H1 (cell line): Measurements from ENCODE around the gene SHANK2. TPM values are rescaled to one million over a fixed set of nuclear protein-coding genes. Genes with fewer than 3 reads are reported as not detected.

ENCODE experiments used
- CTCF ChIA-PET: fragments of 300-600 bp; sonication (Branson Sonifier 250); formaldehyde crosslinking; loops from one replicate; lab custom pipeline; 2021; ENCODE audit not compliant: partially characterized antibody; lab: Charles Lee
- POLR2A ChIA-PET: fragments of 300-600 bp; sonication (Branson Sonifier 250); formaldehyde crosslinking; loops from one replicate; lab custom pipeline; 2021; ENCODE audit warnings: inconsistent platforms; ENCODE audit not compliant: partially characterized antibody; lab: Charles Lee
- DNase-seq, 2 experiments: peaks; one replicate each; pipeline versions ENCODE4 v3.0.0 to v3.0.0-alpha.2; 2010 to 2022; ENCODE audit warnings: low spot score in 2 of 2, low read depth in 1 of 2, mixed read lengths in 1 of 2
- FAIRE-seq: peaks from 2 replicates; lab custom pipeline; 2011; peaks lifted over from hg19 to GRCh38; lab: Jason Lieb, UNC
- H2AFZ ChIP-seq: 2 replicates; pipeline ENCODE4 v1.8.1; 2012; ENCODE audit warnings: low read length, inconsistent platforms
- H2AK5ac ChIP-seq: 2 replicates; pipeline ENCODE4 v1.6.1; 2013; ENCODE audit warnings: low read depth, low read length
- H2BK120ac ChIP-seq: replicated peaks from 2 replicates; pipeline ENCODE3; 2013; ENCODE audit warnings: low read depth, low read length, inconsistent platforms
- H2BK12ac ChIP-seq: 2 replicates; pipeline ENCODE4 v1.6.1; 2013; ENCODE audit warnings: low read depth, low read length
- H2BK15ac ChIP-seq: 2 replicates; pipeline ENCODE4 v1.6.1; 2013; ENCODE audit warnings: low read length
- H2BK20ac ChIP-seq: 2 replicates; pipeline ENCODE4 v1.6.1; 2013; ENCODE audit warnings: low read length
- H2BK5ac ChIP-seq: 2 replicates; pipeline ENCODE4 v1.6.1; 2013; ENCODE audit warnings: low read depth, low read length
- H3K14ac ChIP-seq: 2 replicates; pipeline ENCODE4 v1.6.1; 2013; ENCODE audit warnings: inconsistent platforms; ENCODE audit not compliant: insufficient read length
- H3K18ac ChIP-seq: 2 replicates; pipeline ENCODE4 v1.6.1; 2013; ENCODE audit warnings: low read length; ENCODE audit errors: extremely low read depth
- H3K23ac ChIP-seq: 2 replicates; pipeline ENCODE4 v1.6.1; 2013; ENCODE audit warnings: inconsistent platforms; ENCODE audit not compliant: insufficient read length
- H3K23me2 ChIP-seq: 2 replicates; pipeline ENCODE4 v1.6.1; 2013; ENCODE audit warnings: low read depth, low read length
- H3K27ac ChIP-seq: 2 replicates; pipeline ENCODE4 v1.6.1; 2011; ENCODE audit warnings: low read depth, low read length, inconsistent platforms
- H3K27me3 ChIP-seq, 4 experiments: replicated peaks in 1 of 4; 1 replicate in 1 of 4; 2 replicates in 3 of 4; pipeline versions ENCODE4 v1.6.1 to v1.8.1; 2011 to 2013; ENCODE audit warnings: low read length in 3 of 4, mild to moderate bottlenecking in 3 of 4, inconsistent platforms in 2 of 4, mixed read lengths in 2 of 4, moderate library complexity in 1 of 4; ENCODE audit not compliant: control insufficient read depth in 3 of 4, insufficient read depth in 3 of 4; ENCODE audit errors: extremely low read depth in 1 of 4
- H3K36me3 ChIP-seq, 4 experiments: 2 replicates each; pipeline versions ENCODE4 v1.6.1 to v1.8.1; 2011 to 2013; ENCODE audit warnings: mild to moderate bottlenecking in 4 of 4, low read length in 3 of 4, moderate library complexity in 2 of 4, control low read depth in 1 of 4, inconsistent platforms in 1 of 4; ENCODE audit not compliant: insufficient read depth in 4 of 4, control insufficient read depth in 2 of 4
- H3K4ac ChIP-seq: replicated peaks from 2 replicates; pipeline ENCODE3; 2013; ENCODE audit warnings: low read length, low read depth, mixed read lengths, inconsistent platforms; ENCODE audit not compliant: insufficient read length
- H3K4me1 ChIP-seq, 4 experiments: replicated peaks in 1 of 4; 1 replicate in 1 of 4; 2 replicates in 3 of 4; pipeline versions ENCODE4 v1.6.1 to v1.8.1; 2011 to 2013; ENCODE audit warnings: low read length in 3 of 4, inconsistent platforms in 2 of 4, mixed read lengths in 1 of 4; ENCODE audit not compliant: insufficient read depth in 4 of 4, control insufficient read depth in 3 of 4
- H3K4me2 ChIP-seq, 2 experiments: 2 replicates each; pipeline versions ENCODE4 v1.6.1 to v1.8.1; 2011 to 2013; ENCODE audit warnings: low read depth in 2 of 2, low read length in 2 of 2, control low read depth in 1 of 2, inconsistent platforms in 1 of 2, mild to moderate bottlenecking in 1 of 2; ENCODE audit not compliant: insufficient read depth in 1 of 2
- H3K4me3 ChIP-seq, 4 experiments: fragments of 200-600, 300-600 bp in 1 of 4; sonication (generic), shearing (Covaris generic), sonication (Bioruptor Twin) in 1 of 4; 2 replicates each; pipeline versions ENCODE4 v1.5.1 to v1.8.1; 2011 to 2016; ENCODE audit warnings: low read length in 4 of 4, low read depth in 3 of 4, control low read depth in 2 of 4, inconsistent platforms in 2 of 4, mild to moderate bottlenecking in 2 of 4, mixed read lengths in 1 of 4, moderate library complexity in 1 of 4; ENCODE audit not compliant: insufficient read depth in 2 of 4; ENCODE audit errors: extremely low read depth in 1 of 4
- H3K56ac ChIP-seq: replicated peaks from 2 replicates; pipeline ENCODE3; 2013; ENCODE audit warnings: low read depth, mild to moderate bottlenecking, mixed read lengths, low read length, inconsistent platforms; ENCODE audit not compliant: insufficient read length
- H3K79me1 ChIP-seq: 2 replicates; pipeline ENCODE4 v1.6.1; 2013; ENCODE audit warnings: low read depth, low read length, control low read depth
- H3K79me2 ChIP-seq, 2 experiments: 2 replicates each; pipeline versions ENCODE4 v1.6.1 to v1.8.1; 2012 to 2013; ENCODE audit warnings: low read length in 2 of 2, mild to moderate bottlenecking in 2 of 2, inconsistent platforms in 1 of 2; ENCODE audit not compliant: insufficient read depth in 2 of 2, control insufficient read depth in 1 of 2
- H3K9ac ChIP-seq, 4 experiments: replicated peaks in 1 of 4; 1 replicate in 1 of 4; 2 replicates in 3 of 4; pipeline versions ENCODE4 v1.6.1 to v1.8.1; 2011 to 2013; ENCODE audit warnings: low read depth in 3 of 4, low read length in 3 of 4, control low read depth in 2 of 4, mild to moderate bottlenecking in 2 of 4, moderate library complexity in 2 of 4, inconsistent platforms in 1 of 4; ENCODE audit errors: extremely low read depth in 1 of 4
- H3K9me3 ChIP-seq, 2 experiments: 2 replicates each; pipeline versions ENCODE4 v1.6.1 to v1.8.1; 2012 to 2013; ENCODE audit warnings: mild to moderate bottlenecking in 2 of 2, moderate library complexity in 2 of 2, control low read depth in 1 of 2, inconsistent platforms in 1 of 2, low read depth in 1 of 2, low read length in 1 of 2, mixed read lengths in 1 of 2; ENCODE audit not compliant: insufficient read depth in 2 of 2
- H4K20me1 ChIP-seq, 2 experiments: replicated peaks in 1 of 2; 2 replicates each; pipeline versions ENCODE3 to v1.8.1; 2011 to 2013; ENCODE audit warnings: inconsistent platforms in 2 of 2, low read length in 2 of 2, mild to moderate bottlenecking in 1 of 2; ENCODE audit not compliant: insufficient read depth in 2 of 2, control insufficient read depth in 1 of 2
- H4K5ac ChIP-seq: 2 replicates; pipeline ENCODE4 v1.6.1; 2013; ENCODE audit warnings: low read length, low read depth, mixed read lengths, inconsistent platforms; ENCODE audit not compliant: insufficient read length
- H4K8ac ChIP-seq: 2 replicates; pipeline ENCODE4 v1.8.0; 2013; ENCODE audit warnings: mild to moderate bottlenecking, moderate library complexity, low read length, inconsistent platforms; ENCODE audit not compliant: insufficient read depth; ENCODE audit errors: extremely low read depth
- H4K91ac ChIP-seq: replicated peaks from 2 replicates; pipeline ENCODE3; 2013; ENCODE audit warnings: low read length, mixed read lengths, inconsistent platforms; ENCODE audit not compliant: insufficient read length
- SIN3A ChIP-seq, 2 experiments: IDR thresholded peaks in 1 of 2; conservative IDR thresholded peaks in 1 of 2; 2 replicates each; pipeline ENCODE4 v1.6.1; 2011 to 2012; ENCODE audit warnings: low read length in 2 of 2, improper control_type of control experiment in 1 of 2, low read depth in 1 of 2, mild to moderate bottlenecking in 1 of 2
- WGBS, 2 experiments: shearing (Covaris generic) in 1 of 2; methylation state at CpG; one replicate each; pipeline versions ENCODE4 v1.1.6 to v1.1.7; 2013 to 2015; ENCODE audit warnings: low lambda C conversion rate in 2 of 2, mixed read lengths in 2 of 2, inconsistent platforms in 1 of 2, low coverage in 1 of 2, missing lambda C conversion rate in 1 of 2; ENCODE audit not compliant: insufficient replicate concordance in 2 of 2, insufficient coverage in 1 of 2, insufficient read length in 1 of 2; ENCODE audit errors: extremely low coverage in 1 of 2, missing lambda C conversion rate in 1 of 2; 5-methylcytosine and 5-hydroxymethylcytosine counted together
- polyA plus RNA-seq, 7 experiments: library from polyadenylated mRNA; depleted of rRNA in 3 of 7; stranded (reverse) in 5 of 7; unstranded in 2 of 7; fragments of >200 nt in 5 of 7; fragments of 200-250 nt in 2 of 7; gene quantifications; 1 replicate in 5 of 7; 2 replicates in 1 of 7; 4 replicates in 1 of 7; pipeline versions ENCODE4 v1.2.1 to v1.2.3, GENCODE V29; 2011 to 2013; ENCODE audit warnings: missing spikeins in 2 of 7, mixed read lengths in 2 of 7
- total RNA-seq: library from RNA; stranded (reverse); fragmentation: NEBNext Ultra II Directional; extraction: Animal tissue kit (Norgen Biotek cat#: 25700); gene quantifications from 2 replicates; pipeline ENCODE4 v1.2.1, GENCODE V29; 2021

SHANK2 gene
- total and polyA plus RNA-seq, 2 of the 8 experiments (the other 6 are each of a cell fraction or from before 2014, with no cell fraction given): 10.1 to 54.2 TPM

GRCh38 chr11:71208011-71208774 is 44.2 kb downstream of the SHANK2 start:
- Histone ChIP-seq H3K9ac (no peak overlapping the region), H4K91ac (no peak overlapping the region), H4K8ac (no peak overlapping the region), H2BK12ac (no peak overlapping the region), H3K4me2 (no peak overlapping the region), H3K23ac (no peak overlapping the region), H3K79me1 (peaks cover 6% of the 10 kb centered on the region), H2BK5ac (no peak overlapping the region), H2BK120ac (no peak overlapping the region), H3K9me3 (peaks cover 0 to 3% of the 10 kb centered on the region in 2 experiments; a peak in 1 of 4 replicates), H4K20me1 (peaks cover 3 to 14% of the 10 kb centered on the region in 2 experiments), H3K4me3 (no peak overlapping the region), H3K27ac (no peak overlapping the region), H2BK20ac (no peak overlapping the region), H3K4ac (no peak overlapping the region), H2AFZ (no peak overlapping the region), H3K27me3 (no peaks in the 10 kb centered on the region), H3K23me2 (no peaks in the 10 kb centered on the region), H3K36me3 (peaks cover 0 to 5% (median 0%) of the 10 kb centered on the region in 4 experiments; a peak in 1 of 8 replicates), H3K18ac (no peak overlapping the region), H4K5ac (no peak overlapping the region), H3K4me1 (peaks cover 0 to 17% (median 7%) of the 10 kb centered on the region in 4 experiments; a peak in 3 of 7 replicates), H3K79me2 (peaks cover 0 to 49% of the 10 kb centered on the region in 2 experiments; a peak in 2 of 4 replicates), H3K56ac (no peak overlapping the region), H3K14ac (no peak overlapping the region), H2BK15ac (no peak overlapping the region), H2AK5ac (no peak overlapping the region)
- ChIA-PET CTCF (interaction anchor here (1.0 to 1.1 kb wide), 2 partner anchors 9 to 74 kb away, joined by 3 read pairs; no protein-coding TSS in a partner anchor), POLR2A (interaction anchor here (0.6 to 1.8 kb wide), 7 partner anchors 14 to 1015 kb away, joined by 3 to 7 read pairs (median 3); partner anchors contain the start of gene SHANK2)
- 84% methylated on average over 9 of the region's 9 CpGs; no CpG with 5 or more reads in 1 of the 2 experiments for WGBS, 2 experiments
- FAIRE-seq (no peak), DNase-seq (no peak)
- TF ChIP-seq SIN3A (conservative IDR thresholded peaks at IDR 0.05 in 1 of 2, IDR thresholded peaks at IDR 0.05 in 1 of 2; ENCODE audit: low read depth in 1 of 2, low read length in 2 of 2): no peak
